PC-3 (cell line): ENCODE data around the gene RREB1. TPM values are rescaled to one million over a fixed set of nuclear protein-coding genes. Genes with fewer than 3 reads are reported as not detected.
"Not testable (repeated sequence)": the region's sequence is repeated elsewhere in the genome, so short reads cannot be mapped to it uniquely, and the experiment has no call there.

ENCODE experiments used
- ATAC-seq: fragments of 200-7000 bp; cut with Tn5 transposase; 2 replicates; pipeline ENCODE4 v1.9.1; 2020; ENCODE audit warnings: mild to moderate bottlenecking, moderate library complexity
- BruUV-seq: library from RNA; stranded (reverse); fragments of 400-500 nt; replicated peaks from 2 replicates; lab custom pipeline; 2021; lab: Mats Ljungman, UMichigan
- CTCF ChIA-PET: fragments of 300-600 bp; sonication (Branson Sonifier 250); formaldehyde crosslinking; loops from one replicate; lab custom pipeline; 2022; ENCODE audit warnings: antibody characterized with exemption; lab: Charles Lee
- POLR2A ChIA-PET: fragments of 300-600 bp; sonication (Branson Sonifier 250); formaldehyde crosslinking; loops from one replicate; lab custom pipeline; 2022; ENCODE audit warnings: antibody characterized with exemption; ENCODE audit not compliant: unreplicated experiment; lab: Charles Lee
- DNase-seq: peaks from one replicate; pipeline ENCODE4 v3.0.0-alpha.2; 2015
- H2AFZ ChIP-seq: fragments of 300-600 bp; sonication (generic); 2 replicates; pipeline ENCODE4 v1.6.0; 2016; ENCODE audit warnings: antibody characterized with exemption, low read length
- H3F3A ChIP-seq: fragments of 300-600 bp; sonication (generic); one replicate; pipeline ENCODE4 v1.6.0; 2017; ENCODE audit warnings: antibody characterized with exemption, low read length, control low read depth, mild to moderate bottlenecking; ENCODE audit not compliant: unreplicated experiment
- H3K27ac ChIP-seq: fragments of 300-600 bp; sonication (generic); 2 replicates; pipeline ENCODE4 v1.5.1; 2016; ENCODE audit warnings: mild to moderate bottlenecking, low read length
- H3K27me3 ChIP-seq: fragments of 300-600 bp; sonication (generic); 2 replicates; pipeline ENCODE4 v1.6.1; 2016; ENCODE audit warnings: low read length, mixed read lengths
- H3K36me3 ChIP-seq: fragments of 300-600 bp; sonication (generic); 2 replicates; pipeline ENCODE4 v1.6.1; 2016; ENCODE audit warnings: low read depth, mixed run types, low read length, mixed read lengths
- H3K4me1 ChIP-seq: fragments of 300-600 bp; sonication (generic); 2 replicates; pipeline ENCODE4 v1.5.1; 2016; ENCODE audit warnings: low read length; ENCODE audit not compliant: insufficient read depth
- H3K4me2 ChIP-seq: fragments of 300-600 bp; sonication (generic); 2 replicates; pipeline ENCODE4 v1.6.0; 2016; ENCODE audit warnings: low read length
- H3K4me3 ChIP-seq: fragments of 300-600 bp; sonication (generic); 2 replicates; pipeline ENCODE4 v1.5.1; 2016; ENCODE audit warnings: mild to moderate bottlenecking, low read length, mixed read lengths
- H3K79me2 ChIP-seq: fragments of 300-600 bp; sonication (generic); 2 replicates; pipeline ENCODE4 v1.6.1; 2017; ENCODE audit warnings: low read length, mixed read lengths
- H3K9ac ChIP-seq: fragments of 300-600 bp; sonication (generic); 2 replicates; pipeline ENCODE4 v1.6.0; 2016; ENCODE audit warnings: mild to moderate bottlenecking, low read length
- H3K9me2 ChIP-seq: fragments of 300-600 bp; sonication (generic); replicated peaks from 2 replicates; pipeline ENCODE4 v1.6.1; 2016; ENCODE audit warnings: mixed run types, low read length, mixed read lengths
- H3K9me3 ChIP-seq: fragments of 300-600 bp; sonication (generic); 2 replicates; pipeline ENCODE4 v1.6.1; 2016; ENCODE audit warnings: low read length, mixed read lengths
- H4K20me1 ChIP-seq: fragments of 300-600 bp; sonication (generic); 2 replicates; pipeline ENCODE4 v1.6.1; 2016; ENCODE audit warnings: low read length, mixed read lengths
- EZH2 ChIP-seq: fragments of 300-600 bp; sonication (generic); IDR thresholded peaks from one replicate; pipeline ENCODE4 v1.6.1; 2017; ENCODE audit warnings: antibody characterized with exemption, mild to moderate bottlenecking, low read length; ENCODE audit not compliant: unreplicated experiment
- EZH2phosphoT487 ChIP-seq: fragments of 300-600 bp; sonication (generic); IDR thresholded peaks from 2 replicates; pipeline ENCODE4 v1.6.1; 2018; ENCODE audit warnings: mild to moderate bottlenecking, antibody characterized with exemption, low read length, borderline replicate concordance
- intact Hi-C: fragments of 100-400 bp; cut with micrococcal nuclease; formaldehyde crosslinking; loops from 2 replicates; pipeline ENCODE4 v1.9.0; 2023
- total RNA-seq: library from RNA; depleted of rRNA; stranded (reverse); fragments of >200 nt; gene quantifications from 2 replicates; pipeline ENCODE4 v1.2.3, GENCODE V29; 2014
- TF ChIP-seq, protein P1 (sequence below): fragments of 300-600 bp; sonication (generic); conservative IDR thresholded peaks from 2 replicates; pipeline ENCODE4 v1.5.1; 2017; ENCODE audit warnings: antibody characterized with exemption, low read depth, mild to moderate bottlenecking, low read length

The RREB1 gene
- total RNA-seq, 1 experiment from 2014 or later = 26.0 TPM

DNA sequence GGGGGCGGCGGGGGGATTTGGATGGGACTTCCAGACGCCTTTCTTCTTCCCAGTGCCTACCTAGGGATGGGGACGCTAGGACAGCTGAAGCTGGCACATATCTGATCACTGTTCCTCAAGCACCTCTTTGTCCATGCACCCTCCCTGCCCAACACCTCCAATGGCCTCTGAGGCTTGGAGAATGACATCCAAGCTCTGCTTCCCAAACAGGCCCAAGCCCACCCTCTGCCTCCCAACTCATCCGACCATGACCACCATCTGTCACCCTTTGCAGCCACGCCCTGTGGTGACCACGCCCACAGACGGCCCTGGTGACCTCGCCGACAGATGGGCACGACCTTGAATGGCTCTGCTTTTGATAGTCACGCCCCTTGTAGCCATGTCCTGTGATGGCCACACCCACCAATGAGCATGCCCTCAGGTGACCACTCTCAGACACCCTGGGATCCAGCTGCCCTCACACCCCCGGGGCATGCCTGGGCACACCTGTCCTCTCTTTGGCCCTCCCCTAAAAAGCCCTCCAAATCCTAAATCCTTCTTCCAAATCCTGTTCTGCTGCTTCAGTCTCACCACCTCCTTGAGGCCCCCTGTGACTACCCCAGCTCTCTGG lies 154.2 kb downstream of the RREB1 start:
- ChIA-PET POLR2A (interaction anchor here (0.6 kb wide), 1 partner anchor 26 kb away, joined by 3 read pairs; no protein-coding TSS in a partner anchor), CTCF (no interaction called here)
- ATAC-seq = no peak; the same call in 1 of the 2 replicates
- no peak for DNase-seq
- BruUV-seq = no TSS peak
- peak overlapping the region; percentile 87 for H3K4me2 ChIP-seq
- peak overlapping the region; percentile 77 for H2AFZ ChIP-seq
- H3K9ac ChIP-seq = peak overlapping the region; percentile 68
- H3K27me3 ChIP-seq = no peaks in the 10 kb centered on the region
- TF ChIP-seq EZH2 (no peak), EZH2phosphoT487 (no peak)
- TF ChIP-seq, protein P1, sequence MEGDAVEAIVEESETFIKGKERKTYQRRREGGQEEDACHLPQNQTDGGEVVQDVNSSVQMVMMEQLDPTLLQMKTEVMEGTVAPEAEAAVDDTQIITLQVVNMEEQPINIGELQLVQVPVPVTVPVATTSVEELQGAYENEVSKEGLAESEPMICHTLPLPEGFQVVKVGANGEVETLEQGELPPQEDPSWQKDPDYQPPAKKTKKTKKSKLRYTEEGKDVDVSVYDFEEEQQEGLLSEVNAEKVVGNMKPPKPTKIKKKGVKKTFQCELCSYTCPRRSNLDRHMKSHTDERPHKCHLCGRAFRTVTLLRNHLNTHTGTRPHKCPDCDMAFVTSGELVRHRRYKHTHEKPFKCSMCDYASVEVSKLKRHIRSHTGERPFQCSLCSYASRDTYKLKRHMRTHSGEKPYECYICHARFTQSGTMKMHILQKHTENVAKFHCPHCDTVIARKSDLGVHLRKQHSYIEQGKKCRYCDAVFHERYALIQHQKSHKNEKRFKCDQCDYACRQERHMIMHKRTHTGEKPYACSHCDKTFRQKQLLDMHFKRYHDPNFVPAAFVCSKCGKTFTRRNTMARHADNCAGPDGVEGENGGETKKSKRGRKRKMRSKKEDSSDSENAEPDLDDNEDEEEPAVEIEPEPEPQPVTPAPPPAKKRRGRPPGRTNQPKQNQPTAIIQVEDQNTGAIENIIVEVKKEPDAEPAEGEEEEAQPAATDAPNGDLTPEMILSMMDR = no peak
- H3K9me3 ChIP-seq = no peaks in the 10 kb centered on the region
- H4K20me1 ChIP-seq = no peaks in the 10 kb centered on the region
- no peaks in the 10 kb centered on the region for H3F3A ChIP-seq
- H3K4me3 ChIP-seq = peak overlapping the region; percentile 75
- no peaks in the 10 kb centered on the region for H3K9me2 ChIP-seq
- H3K4me1 ChIP-seq = peaks cover 18% of the 10 kb centered on the region
- peak overlapping the region; percentile 64; the same call in 1 of the 2 replicates for H3K27ac ChIP-seq
- no peaks in the 10 kb centered on the region for H3K36me3 ChIP-seq
- no peaks in the 10 kb centered on the region for H3K79me2 ChIP-seq
- intact Hi-C loops = no loop called here

DNA sequence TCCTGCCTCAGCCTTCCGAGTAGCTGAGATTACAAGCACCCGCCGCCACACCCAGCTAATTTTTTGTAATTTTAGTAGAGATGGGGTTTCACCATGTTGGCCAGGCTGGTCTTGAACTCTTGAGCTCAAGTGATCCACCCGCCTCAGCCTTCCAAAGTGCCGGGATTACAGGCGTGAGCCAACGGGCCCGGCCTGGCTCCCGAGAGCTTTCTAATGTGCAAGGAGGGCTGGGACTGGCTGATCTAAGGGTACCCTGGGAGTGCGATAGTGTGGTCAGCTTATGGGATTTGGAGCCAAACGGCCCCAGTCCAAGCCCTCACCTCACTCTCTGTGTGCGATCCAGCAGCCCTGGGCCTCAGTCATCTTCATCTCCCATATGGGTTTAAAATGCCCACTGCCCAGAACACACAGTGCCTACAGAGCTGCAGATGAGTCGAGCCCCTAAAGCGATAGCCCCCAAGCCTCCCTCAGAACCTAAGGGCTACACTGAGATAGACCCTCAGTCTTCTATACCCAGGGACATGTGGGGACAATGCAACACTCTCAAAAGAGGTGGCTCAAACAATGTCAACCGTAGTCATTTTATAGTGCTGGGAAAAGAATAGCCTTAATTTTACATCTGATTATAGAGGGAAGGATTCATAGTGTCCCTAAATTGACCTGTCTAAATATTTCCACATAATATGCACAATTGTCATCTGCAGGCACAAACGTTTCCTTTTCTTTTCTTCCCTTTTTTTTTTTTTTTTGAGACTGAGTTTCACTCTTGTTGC lies 155.2 kb downstream of the RREB1 start:
- ChIA-PET POLR2A (no interaction called here), CTCF (no interaction called here)
- H3K9me3 ChIP-seq = no peaks in the 10 kb centered on the region
- DNase-seq (no peak), ATAC-seq (no peak)
- intact Hi-C loops = no loop called here
- no peak overlapping the region for H3K27ac ChIP-seq
- no peaks in the 10 kb centered on the region for H3F3A ChIP-seq
- no peaks in the 10 kb centered on the region for H4K20me1 ChIP-seq
- H3K4me2 ChIP-seq = no peak overlapping the region
- H3K79me2 ChIP-seq = no peaks in the 10 kb centered on the region
- peaks cover 26% of the 10 kb centered on the region for H3K4me1 ChIP-seq
- H3K4me3 ChIP-seq = no peak overlapping the region
- no peak overlapping the region for H2AFZ ChIP-seq
- no peaks in the 10 kb centered on the region for H3K27me3 ChIP-seq
- BruUV-seq = no TSS peak
- no peaks in the 10 kb centered on the region for H3K9me2 ChIP-seq
- TF ChIP-seq EZH2phosphoT487 (no peak), EZH2 (no peak)
- TF ChIP-seq, protein P1 = no peak
- H3K36me3 ChIP-seq = no peaks in the 10 kb centered on the region
- H3K9ac ChIP-seq = no peak overlapping the region

DNA sequence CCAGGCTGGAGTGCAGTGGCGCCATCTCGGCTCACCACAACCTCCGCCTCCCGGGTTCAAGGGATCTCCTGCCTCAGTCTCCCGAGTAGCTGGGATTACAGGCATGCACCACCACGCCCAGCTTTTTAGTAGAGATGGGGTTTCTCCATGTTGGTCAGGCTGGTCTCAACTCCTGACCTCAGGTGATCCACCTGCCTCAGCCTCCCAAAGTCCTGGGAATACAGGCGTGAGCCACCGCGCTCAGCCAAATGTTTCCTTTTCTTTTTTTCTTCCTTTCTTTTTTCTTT lies 155.7 kb downstream of the RREB1 start:
- H3K27me3 ChIP-seq, H3K79me2 ChIP-seq, H3K27ac ChIP-seq, H3K4me2 ChIP-seq, intact Hi-C loops, POLR2A ChIA-PET, H4K20me1 ChIP-seq, H2AFZ ChIP-seq, H3K4me3 ChIP-seq, H3F3A ChIP-seq, H3K9me2 ChIP-seq, H3K9me3 ChIP-seq, BruUV-seq, CTCF ChIA-PET, ATAC-seq, DNase-seq, H3K9ac ChIP-seq, H3K36me3 ChIP-seq: not testable (repeated sequence)
- peaks cover 30% of the 10 kb centered on the region for H3K4me1 ChIP-seq
